ENCODE results near the gene TEKT1.
"Not testable (repeated sequence)": the region's sequence is repeated elsewhere in the genome, so short reads cannot be mapped to it uniquely, and the experiment has no call there.

DNA sequence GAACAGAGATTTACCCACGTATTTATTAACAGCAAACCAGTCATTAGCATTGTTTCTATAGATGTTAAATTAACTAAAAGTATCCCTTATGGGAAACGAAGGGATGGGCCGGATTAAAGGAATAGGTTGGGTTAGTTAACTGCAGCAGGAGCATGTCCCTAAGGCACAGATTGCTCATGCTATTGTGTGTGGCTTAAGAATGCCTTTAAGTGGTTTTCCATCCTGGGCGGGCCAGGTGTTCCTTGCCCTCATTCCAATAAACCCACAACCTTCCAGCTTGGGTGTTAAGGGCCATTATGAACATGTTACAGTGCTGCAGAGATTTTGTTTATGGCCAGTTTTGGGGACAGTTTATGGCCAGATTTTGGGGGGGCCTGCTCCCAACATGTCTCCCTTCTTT lies 43.7 kb upstream of the TEKT1 start:
- TF ChIP-seq CTCF, POLR2A (IDR thresholded peaks at IDR 0.05): not testable (repeated sequence)
